ENCODE data around the gene KCNAB1.

KCNAB1 gene

DNA sequence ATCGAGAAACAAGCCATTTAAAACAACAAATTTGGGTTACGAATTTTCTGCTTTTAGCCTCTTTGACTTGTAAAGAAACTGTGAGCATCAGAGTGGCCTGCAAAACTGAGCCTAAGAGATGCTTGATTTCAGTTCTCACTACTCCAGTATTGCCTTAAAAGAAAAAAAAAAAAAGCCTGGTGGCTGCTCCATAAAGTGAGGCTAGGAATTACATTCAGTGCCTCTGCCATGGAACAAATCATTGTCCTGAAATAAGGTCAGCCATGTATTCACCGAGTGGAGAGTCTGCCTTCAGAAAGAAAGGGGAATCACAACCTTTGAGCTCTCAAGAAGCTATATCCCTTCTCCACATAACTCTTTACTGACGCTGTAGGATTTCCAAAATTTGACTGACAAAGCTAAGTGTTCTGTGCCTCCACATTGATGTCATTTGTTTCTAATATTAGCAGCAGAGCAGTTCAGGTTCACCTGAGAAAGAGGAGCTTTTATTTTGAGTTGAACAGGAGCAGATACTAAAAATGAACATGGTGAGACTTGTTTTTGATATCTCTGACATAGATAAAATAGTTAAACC is 297.3 kb downstream of the KCNAB1 start:
- POLR2A ChIA-PET = no interaction called here
- CTCF ChIA-PET = interaction anchor here (0.9 to 3.1 kb wide), 6 partner anchors 10 to 194 kb away, joined by 3 to 15 read pairs (median 4); no protein-coding TSS in a partner anchor

GRCh38 chr3:156418428-156418827 is 298.1 kb downstream of the KCNAB1 start:
- ChIA-PET POLR2A (no interaction called here), CTCF (interaction anchor here (0.9 to 3.1 kb wide), 6 partner anchors 11 to 195 kb away, joined by 3 to 15 read pairs (median 4); no protein-coding TSS in a partner anchor)
- DNase-seq (ENCODE audit: extremely low spot score) = no peak
- no peak for TF ChIP-seq CTCF (IDR thresholded peaks at IDR 0.05; ENCODE audit: control extremely low read depth, extremely low read depth, low read depth, missing control alignments)

More for the DNA sequence above, 297.3 kb downstream of the KCNAB1 start:
- TF ChIP-seq CTCF (IDR thresholded peaks at IDR 0.05; ENCODE audit: control extremely low read depth, extremely low read depth, low read depth, missing control alignments) = no peak
- DNase-seq (ENCODE audit: extremely low spot score) = no peak

DNA sequence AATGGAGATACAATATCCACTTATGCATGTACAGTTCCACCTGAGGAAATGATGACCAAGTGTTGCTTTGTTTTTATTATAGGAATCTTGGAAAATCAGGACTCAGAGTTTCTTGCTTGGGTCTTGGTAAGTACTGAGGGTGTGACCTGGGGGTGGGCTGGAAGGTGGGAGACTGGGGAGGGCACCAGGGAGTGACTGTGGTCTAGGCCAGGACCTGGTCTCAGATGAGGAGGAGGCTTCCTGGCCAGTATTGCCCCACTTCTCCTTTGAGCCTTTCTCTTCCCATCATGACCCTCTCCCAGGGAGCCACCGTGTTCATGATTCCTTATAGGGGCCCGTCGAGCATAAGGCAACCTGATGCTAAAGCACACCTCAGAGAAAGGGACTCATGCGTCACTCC is 301.2 kb downstream of the KCNAB1 start:
- POLR2A ChIA-PET = no interaction called here
- DNase-seq (ENCODE audit: extremely low spot score) = no peak
- CTCF ChIA-PET = no interaction called here
- no peak for TF ChIP-seq CTCF (IDR thresholded peaks at IDR 0.05; ENCODE audit: control extremely low read depth, extremely low read depth, low read depth, missing control alignments)

- ChIA-PET POLR2A (no interaction called here), CTCF (interaction anchor here (1.0 to 2.3 kb wide), 2 partner anchors 22 to 81 kb away, joined by 3 to 7 read pairs; no protein-coding TSS in a partner anchor)
- TF ChIP-seq CTCF (IDR thresholded peaks at IDR 0.05; ENCODE audit: control extremely low read depth, extremely low read depth, low read depth, missing control alignments) = no peak
- no peak for DNase-seq (ENCODE audit: extremely low spot score)
Observed at GRCh38 chr3:156424758-156425157, 304.4 kb downstream of the KCNAB1 start.

GRCh38 chr3:156425651-156426050 is 305.3 kb downstream of the KCNAB1 start:
- ChIA-PET POLR2A (no interaction called here), CTCF (no interaction called here)
- no peak for DNase-seq (ENCODE audit: extremely low spot score)
- no peak for TF ChIP-seq CTCF (IDR thresholded peaks at IDR 0.05; ENCODE audit: control extremely low read depth, extremely low read depth, low read depth, missing control alignments)

DNA sequence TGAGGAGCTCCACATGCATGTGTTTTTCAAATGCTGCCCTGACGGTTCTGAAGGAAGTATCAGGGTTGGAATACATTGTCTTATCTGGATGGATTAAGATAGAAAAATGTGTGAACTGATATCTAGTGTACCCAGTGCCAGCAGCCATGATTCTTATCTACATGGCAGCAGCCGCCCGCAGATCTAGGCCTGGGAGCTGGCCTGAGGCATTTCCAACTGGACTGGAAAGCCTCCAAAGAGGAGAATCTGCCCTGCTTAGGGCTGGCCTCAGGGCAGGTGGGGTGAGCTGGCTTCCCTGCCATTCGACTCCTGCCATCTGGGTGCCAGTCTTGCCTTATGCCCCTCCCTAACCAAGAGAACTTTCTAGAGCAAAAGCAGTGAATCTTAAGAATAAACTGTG is 308.7 kb downstream of the KCNAB1 start:
- ChIA-PET CTCF (interaction anchor here (0.8 to 1.0 kb wide), 2 partner anchors 11 to 20 kb away, joined by 3 read pairs; no protein-coding TSS in a partner anchor), POLR2A (no interaction called here)
- TF ChIP-seq CTCF (IDR thresholded peaks at IDR 0.05; ENCODE audit: control extremely low read depth, extremely low read depth, low read depth, missing control alignments) = no peak
- DNase-seq (ENCODE audit: extremely low spot score) = no peak

All from GM10248 (cell line).